Mucosa of gallbladder (tissue), 1 donor: ENCODE results near the gene MPP1. TPM values are rescaled to one million over a fixed set of nuclear protein-coding genes. Genes with fewer than 3 reads are reported as not detected.
"Not testable (repeated sequence)": the region's sequence is repeated elsewhere in the genome, so short reads cannot be mapped to it uniquely, and the experiment has no call there.

Experiments
- DNase-seq: peaks from one replicate; pipeline ENCODE4 v3.0.0-alpha.2; 2020; ENCODE audit warnings: low spot score
- total RNA-seq: library from RNA; stranded (reverse); gene quantifications from one replicate; pipeline ENCODE4 v1.2.1, GENCODE V29; 2021
- donor health status: DM: no; HTN: no; CAD: no.

The MPP1 gene
- 48.5 TPM for total RNA-seq

DNA sequence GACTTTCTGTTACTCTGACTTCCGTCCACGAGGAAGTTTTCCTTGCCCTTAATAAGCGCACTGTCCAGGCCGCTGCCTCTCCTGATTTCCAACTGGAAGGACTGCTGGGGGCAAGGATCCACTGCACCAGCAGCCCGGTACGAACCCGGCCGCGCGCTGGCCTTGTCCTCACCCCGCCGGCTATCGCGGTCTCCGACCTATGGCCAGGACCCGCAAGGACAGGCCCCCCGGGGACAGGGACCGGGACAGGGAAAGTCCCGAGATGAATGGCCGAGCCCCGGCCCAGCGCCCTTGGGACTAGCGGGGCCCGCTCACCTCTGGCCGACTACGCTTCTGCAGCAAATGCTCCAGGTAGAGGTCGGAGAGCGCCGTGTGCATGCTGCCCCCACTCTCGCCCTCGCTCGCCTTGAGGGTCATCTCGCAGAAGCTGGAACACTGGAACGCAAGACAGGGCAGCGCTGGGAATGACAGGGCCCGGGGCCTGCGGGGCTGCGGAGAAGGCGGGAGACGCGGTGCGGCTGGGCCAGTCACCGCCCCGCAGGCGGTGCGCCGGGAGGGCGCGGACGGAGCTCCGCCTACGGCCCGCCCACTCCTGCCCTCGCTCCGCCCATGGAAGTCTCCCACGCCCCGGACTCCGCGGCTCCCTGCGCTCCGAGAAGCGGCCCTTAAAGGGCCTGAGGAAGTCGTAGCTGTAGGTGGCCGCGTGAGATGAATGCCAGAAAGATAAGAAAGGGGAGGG lies at the start of gene MPP1:
TSS of gene MPP1 (minus strand) at position 529 of the 739 bp plus-strand sequence. CDS start at position 417, 112 bp downstream.
- peak; percentile 74 for DNase-seq

DNA sequence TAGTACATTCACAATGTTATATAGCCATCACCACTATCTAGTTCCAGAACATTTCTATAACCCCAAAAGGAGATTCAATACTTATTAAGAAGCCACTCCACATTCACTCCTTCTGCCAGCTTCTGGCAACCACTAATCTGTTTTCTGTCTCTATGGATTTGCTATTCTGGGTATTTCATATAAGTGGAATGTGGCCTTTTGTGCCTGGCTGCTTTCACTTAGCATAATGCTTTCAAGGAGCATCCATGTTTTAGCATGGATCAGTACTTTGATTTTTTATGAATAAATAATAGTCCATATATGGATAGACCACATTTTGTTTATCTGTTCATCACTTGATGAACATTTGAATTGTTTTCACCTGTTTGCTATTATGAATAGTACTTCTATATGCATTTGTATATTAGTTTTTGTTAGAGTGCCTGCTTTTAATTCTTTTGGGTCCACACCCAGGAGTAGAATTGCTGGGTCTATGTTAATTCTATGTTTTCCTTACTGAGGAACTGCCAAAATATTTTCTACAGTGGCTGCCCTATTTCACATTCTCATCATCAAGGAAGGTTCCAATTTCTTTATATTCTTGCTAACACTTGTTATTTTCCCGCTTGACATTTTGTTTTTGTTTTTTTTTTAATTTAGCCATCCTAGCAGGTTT lies 45.8 kb upstream of the MPP1 start:
- DNase-seq, result no peak

DNA sequence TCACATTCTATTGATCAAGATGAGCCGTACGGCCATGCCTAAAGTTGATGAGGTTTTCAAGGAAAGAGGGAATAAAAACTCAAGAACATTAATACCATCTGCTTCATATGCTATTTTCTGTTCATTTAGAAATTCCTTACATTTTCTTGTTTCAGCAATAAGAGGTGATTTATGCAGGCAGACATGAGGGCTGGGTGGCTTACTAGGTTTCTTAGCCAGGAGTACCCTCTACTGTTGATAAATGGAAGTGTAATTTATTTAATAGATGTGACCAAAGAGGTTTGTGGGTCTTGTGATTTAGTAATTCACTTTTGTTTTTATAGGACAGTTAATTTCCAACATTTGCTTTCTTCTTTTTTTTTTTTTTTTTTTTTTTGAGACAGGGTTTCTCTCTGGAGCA lies 35.6 kb upstream of the MPP1 start:
- no peak for DNase-seq

DNA sequence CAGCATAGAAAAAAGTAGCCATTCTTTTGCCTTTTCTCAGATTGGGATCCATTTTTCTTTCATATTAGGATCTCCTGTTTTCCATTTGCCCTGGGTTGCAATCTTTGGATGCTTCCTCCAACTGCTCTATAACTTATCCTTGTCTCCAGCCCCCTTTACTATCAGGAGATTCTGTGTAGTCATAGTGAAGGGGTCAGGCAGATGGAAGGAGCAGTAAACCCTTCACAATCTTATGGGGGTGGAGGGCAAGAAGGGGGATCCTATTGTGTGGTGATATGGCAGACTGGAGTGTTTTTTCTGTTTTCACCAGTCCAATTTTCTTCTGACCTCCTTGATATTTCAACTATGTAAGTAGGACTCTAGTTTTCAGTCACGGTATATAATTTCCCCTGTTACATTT lies 30.9 kb upstream of the MPP1 start:
- DNase-seq, result no peak

DNA sequence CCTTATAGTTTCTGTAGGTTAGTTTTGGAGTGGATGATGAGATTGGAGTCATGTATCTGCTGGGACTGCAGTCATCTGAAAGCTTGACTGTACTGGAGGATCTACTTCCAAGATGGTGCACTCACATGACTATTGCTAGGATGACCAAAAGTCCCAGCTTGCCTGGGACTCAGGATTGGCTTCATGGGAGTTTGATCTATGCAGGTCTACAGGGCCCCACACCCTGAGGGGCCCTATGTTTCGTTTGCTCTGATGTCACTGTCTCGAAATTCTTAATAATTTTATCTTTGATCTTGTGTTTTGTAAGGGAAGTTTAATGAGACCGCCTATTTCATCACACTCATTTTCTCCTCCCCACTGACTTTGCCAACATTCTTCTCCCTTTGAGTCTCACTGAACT lies 29.3 kb upstream of the MPP1 start, which contains the start of gene SMIM9:
TSS of gene SMIM9 (minus strand) at position 101 of the 400 bp plus-strand sequence. CDS start 3,806 bp downstream, outside the sequence.
- DNase-seq, result no peak

DNA sequence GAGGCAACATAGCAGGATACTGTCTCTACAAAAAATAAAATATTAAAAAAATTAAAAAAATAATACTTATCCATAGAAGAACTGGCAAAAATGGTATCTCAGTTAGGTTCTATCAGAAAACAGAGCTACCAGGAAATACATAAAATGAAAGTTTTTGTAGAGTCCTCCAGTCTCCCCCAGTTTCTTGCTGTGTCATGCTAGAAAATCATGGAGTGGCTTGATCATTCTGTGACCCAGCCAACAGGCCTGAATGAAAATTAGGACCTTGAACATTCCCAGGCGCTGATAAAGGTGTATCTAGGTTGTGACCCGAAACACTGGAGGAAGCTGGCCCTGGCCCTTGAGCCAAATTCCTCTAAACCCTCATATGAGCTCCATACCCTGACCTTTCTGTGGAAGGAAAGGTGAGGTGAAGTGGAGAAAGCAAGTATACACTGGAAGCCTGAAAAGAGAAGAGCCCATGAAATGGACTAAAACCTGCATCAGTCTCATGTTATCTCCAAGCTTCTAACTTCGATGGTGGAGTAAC lies 28.5 kb upstream of the MPP1 start:
- no peak for DNase-seq

DNA sequence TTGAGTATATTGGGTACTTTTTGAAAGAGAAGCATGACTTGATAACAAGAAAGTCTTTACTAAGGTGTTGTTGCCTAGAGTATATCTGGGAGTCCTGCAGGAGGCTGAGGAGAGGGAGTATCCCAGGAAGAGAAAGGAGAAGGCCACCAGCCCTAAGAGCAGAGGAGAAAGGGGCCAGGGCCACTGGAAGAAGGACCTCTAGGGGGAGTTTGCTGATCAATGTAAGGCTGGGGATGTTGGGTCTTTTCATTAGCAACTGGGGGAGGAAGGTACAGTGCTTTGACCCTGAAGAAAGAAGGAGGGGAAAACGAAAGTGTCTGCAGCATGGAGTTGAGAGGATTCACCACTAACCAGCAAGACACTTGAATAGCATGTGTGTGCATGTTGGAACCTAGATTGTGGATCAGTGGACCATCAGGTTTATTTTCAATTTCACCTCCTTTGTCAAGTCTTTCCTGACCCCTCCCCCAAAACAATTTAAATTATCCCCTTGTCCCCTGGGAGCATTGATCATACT lies 24.7 kb upstream of the MPP1 start:
- DNase-seq, result no peak

DNA sequence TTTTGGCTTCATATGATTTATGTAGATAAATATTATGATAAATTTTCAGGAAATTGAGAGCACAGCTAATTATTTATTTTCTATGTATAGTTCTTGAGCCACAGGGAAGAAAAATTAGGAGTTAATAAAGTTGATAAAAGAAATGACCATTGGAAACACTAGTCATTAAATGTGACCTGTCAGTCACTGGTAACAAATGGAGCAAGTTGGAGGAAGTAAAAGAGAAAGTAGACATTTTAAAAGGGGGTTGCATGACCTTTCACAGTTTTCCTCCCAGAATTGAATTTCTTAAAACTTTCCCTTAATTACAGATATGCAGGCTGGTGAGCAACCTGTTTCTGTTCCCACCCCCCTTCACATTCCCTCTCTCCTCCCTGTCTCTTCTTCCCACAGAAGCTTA lies 23.8 kb upstream of the MPP1 start:
- DNase-seq, result no peak

DNA sequence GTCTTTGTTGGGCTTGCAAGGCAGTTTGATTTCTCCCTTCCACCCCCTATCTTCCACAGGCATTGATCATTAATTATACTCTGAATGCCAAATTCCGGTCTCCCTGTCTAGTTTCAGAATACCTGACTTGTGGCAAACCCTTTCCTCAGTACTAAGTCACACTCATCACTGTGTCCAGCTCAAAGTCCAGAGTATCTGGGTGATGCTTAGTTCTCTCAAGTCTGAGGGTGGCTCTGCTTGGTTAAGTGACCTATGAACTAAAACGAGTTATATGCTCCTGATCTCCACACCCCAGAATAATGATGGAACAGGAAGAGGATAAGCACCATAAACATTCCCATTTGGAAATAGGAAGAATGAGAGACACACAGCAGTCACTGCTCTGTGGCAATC lies 22.7 kb upstream of the MPP1 start:
- no peak for DNase-seq

DNA sequence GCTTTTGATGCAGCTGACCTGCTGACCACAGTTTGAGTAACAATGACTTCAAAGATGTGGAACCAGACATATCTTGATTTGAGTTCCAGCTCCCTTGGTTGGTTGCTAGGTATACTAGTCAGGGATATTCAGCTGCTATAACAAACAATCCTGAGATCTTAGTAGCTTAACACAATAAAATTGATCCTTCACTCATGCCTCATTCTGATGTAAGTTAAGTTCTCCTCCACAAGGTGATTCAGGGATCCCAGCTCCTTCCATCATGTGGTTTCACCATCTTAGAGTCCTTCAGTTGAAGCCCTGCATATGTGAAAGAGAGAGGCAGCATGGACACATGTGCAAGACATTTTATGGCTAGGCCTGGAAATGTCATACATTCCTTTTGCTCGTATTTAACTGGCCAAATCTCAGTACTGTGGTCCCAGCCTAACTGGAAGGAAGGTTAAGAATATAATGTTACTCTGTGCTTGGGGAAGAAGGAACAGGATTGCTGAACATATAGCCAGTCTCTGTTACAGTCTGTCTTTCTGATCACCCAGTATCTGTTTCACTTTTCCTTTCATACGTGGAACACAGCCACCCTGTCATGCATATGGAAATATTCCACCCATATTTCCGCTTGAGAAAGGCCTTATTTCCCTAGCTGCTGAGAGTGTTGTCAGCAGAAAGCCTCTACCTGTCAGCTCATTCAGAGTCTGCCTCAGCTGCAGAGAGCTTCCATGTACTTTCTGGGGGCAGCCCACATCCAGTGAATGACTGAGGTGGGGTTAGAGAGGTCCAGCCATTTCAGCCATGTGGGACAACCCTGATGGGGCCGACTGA lies 22.1 kb upstream of the MPP1 start:
- DNase-seq, result no peak

DNA sequence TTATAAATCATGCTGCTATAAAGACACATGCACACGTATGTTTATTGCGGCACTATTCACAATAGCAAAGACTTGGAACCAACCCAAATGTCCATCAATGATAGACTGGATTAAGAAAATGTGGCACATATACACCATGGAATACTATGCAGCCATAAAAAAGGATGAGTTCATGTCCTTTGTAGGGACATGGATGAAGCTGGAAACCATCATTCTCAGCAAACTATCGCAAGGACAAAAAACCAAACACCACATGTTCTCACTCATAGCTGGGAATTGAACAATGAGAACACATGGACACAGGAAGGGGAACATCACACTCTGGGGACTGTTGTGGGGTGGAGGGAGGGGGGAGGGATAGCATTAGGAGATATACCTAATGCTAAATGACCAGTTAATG lies 20.3 kb upstream of the MPP1 start:
- not testable (repeated sequence) for DNase-seq

DNA sequence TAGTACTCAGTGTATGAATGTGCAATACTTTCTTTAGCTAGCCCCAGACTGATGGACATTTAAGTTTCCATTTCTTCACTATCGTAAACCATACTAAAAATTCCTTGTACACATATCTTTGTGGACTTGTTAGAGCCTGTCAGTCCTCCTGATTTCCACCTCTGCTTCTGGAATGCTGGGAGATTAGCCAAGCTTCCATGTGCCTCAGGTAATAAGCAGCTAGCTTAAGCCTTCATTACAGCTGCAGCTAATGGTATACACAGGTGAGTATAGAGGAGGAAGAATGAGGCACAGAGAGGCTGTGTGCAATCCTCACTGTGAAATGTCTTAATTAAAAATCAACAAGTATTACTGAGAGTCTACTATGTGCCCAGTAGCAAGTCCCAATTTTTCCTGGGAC lies 19.4 kb upstream of the MPP1 start:
- DNase-seq, result no peak

DNA sequence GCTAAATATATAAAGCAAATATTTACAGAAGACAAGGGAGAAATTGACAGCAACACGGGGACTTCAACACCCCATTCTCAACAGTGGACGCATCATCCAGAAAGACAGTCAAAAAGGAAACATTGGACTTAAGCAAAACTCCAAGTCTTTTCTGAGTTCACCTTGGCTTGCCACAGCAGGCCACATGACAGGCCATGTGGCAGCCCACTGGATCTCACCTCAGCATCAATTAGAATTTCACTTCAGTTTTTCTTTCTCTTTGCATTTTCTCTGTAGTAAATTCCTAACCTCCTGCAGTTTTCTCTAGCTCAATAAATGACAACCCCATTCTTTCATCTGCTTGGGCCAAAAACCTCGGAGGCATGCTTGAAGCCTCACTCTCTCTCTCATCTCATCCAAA lies 16.7 kb upstream of the MPP1 start:
- DNase-seq, result no peak

DNA sequence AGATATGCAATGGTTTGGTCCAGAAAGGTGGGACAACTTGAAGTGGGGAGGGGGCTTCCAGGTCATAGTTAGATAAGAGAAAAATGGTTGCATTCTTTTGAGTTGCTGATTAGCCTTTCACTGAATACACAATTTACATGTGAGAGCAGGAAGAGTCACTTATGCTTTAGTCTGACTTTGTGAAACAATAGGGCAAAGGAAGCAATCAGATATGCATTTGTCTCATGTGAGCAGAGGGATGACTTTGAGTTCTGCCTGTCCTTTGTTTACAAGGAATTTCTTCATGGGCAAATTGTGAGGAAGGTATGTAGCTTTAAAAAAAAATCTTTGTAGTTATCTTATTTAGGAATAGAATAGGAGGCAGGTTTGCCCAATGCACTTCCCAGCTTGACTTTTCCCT lies 16.2 kb upstream of the MPP1 start:
- DNase-seq, result no peak

DNA sequence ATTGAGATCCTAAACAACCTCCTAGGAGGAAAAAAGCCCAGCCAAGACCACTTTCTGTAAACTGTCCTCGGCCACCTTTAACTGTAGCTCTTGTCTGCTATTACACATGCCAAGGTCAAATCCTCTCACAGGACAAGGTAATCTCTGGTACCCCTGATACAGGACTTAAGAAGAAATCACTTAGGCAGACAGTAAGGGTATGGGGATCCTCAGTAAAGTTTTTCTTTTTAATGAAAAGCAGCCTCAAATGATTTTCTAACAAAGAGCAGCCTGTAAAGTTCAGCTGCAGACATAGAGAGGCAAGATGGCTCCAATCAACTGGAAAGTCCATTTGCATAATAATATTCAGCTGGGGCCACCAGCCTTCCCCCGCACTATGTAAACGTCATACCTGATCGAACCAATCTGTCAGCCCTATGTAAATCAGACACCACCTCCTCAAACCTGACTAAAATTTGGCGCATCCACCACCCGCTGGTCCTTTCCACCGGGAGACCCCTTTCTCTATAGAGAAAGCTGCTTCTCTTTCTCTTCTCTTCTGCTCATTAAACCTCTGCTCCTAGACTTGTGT lies 14.6 kb upstream of the MPP1 start:
- DNase-seq, result no peak

DNA sequence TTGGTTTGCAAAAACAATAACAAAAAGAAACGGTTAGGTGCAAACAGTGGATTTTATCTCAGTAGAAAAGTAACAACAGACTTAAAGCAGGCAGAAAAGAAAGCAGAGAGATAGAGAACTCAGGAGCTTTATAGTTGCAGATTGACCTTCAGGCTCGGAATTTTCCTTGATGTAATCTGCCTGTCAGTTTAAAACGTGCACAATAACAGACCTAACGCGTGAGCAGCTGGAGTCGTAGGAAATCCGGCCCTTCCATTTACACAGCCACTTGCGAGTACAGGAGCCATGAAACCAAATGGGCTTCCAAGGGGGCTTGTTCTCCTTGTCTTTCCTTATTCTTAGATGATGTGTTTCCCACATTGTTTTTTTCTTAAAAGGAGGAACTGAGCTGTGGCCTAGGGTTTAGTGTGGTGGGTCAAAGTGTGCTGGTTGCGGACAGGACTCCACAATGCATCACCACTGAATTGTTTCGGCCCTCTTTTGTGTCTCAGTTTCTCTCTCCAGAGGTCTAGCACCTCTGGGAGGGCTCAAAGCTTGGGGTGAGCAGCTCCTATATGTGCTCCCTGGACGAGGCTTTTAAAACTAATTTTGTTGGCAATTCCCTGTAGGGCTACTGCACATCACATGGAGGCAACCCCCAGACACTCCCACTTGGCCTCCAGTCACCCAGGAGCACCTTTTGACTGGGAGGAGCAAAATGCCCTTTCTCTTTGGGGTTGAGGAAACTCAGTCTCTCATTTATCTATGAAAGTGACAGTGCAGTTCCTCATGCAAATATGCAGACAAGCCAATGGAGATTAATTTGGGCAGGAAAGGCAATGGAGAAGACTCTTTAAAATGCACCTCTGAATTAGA lies 13.9 kb upstream of the MPP1 start:
- DNase-seq, result no peak

DNA sequence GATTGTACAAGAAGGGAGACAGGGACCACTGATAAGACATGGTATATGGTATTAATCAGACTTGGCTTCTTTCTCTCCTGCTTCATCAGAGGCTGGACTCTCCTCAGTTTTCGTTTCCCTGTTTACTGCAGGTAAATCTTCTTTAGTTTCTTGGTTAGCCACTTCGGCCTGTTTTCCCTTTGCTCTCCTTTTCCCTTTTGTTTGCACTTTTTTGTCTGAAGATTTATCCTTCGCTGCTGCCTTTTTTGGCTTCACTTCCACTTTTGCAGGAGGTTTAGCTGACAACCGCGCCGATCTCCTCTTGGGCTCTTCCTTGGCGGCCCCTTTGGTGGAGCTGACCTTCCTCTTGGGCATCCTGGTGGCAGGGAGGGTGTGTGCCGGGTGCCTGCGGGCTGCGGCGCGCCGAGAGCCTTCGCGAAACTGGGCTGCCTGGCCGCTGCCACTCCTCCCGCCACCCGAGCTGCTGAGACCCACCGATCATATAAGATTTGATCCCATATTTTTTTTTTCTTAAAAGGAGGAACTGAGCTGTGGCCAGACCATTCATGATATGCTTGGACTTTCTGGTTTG lies 11.8 kb upstream of the MPP1 start:
- not testable (repeated sequence) for DNase-seq

DNA sequence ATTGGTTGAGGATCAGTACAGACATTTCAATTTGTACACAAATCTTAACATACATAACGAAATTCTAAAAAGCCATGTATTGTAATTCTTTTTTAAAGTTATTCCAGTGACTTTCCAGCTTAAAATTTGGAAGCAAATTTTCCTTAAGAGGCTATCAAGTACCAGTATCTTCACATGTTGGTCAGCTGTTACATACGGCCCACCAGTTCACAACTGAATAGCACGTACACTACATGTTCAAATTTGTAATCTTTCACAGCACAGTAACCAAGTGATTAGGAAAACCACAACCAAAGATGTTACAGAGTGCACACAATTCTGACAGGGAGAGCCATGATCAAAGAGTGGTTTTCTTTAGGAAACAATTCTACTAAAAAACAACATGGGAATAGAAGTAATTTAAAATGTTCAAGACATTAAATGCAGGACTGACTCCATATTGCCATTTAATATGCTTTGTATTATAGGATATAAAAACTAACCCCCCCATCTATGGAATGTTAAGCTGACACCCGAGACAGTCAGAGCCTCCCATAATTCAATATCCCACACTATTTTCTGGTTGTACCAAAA lies 11.1 kb upstream of the MPP1 start:
- DNase-seq, result not testable (repeated sequence)

DNA sequence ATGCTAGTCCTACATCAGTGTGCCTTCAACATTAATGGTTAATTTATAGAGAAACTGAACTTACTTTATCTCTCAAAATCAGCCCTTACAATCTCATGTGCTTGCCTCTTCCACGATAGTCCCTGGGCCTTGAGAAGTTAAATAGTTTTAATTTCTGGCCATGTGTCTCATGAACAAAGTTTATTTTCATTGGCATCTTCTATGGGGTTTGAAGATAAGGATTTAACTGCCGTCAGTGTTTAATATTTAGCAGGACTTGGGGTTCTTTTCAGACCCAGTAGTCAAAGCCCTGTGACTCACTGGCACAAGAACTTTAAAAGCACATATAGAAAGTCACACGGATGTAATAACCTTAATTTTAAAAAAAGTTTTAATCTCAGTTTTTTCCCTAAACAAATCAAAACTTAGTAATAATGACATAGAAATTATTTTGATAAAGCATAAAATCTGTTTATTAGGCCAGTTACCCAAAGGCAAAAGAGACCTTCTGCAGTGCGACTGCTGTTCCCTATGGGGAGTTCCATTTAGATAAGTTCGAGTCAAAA lies 10.1 kb upstream of the MPP1 start:
- no peak for DNase-seq

DNA sequence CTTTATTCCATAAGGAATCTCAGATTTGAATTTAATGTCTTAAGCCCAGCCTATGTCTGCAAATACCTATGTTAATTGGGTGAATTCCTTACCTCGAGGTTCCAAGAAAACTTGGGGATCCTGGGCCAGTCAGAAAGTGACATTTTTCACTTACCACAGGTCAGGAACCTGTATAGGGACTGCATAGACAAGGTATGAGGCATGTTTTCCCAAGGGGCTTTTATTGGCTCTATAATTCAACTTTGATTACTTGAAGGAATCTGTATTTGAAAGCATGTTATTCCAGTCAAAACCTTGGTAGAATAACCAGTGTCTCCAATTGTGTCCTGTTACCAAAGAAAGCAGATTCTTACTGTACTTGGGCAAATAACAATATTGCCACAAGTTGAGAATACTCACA lies 8.5 kb upstream of the MPP1 start:
- no peak for DNase-seq
